ENCODE measurements around the gene NOP14. TPM values are rescaled to one million over a fixed set of nuclear protein-coding genes. Genes with fewer than 3 reads are reported as not detected.

The NOP14 gene
- total RNA-seq, 1 donor from 2014 or later, result 35.3 TPM

GRCh38 chr4:2934077-2934812, 29.0 kb downstream of the NOP14 start:
- peaks cover 60% of the 10 kb centered on the region for H3K79me2 ChIP-seq (ENCODE audit: insufficient read depth, low read length)
- FAIRE-seq, result no peak
- DNase-seq (ENCODE audit: low read depth), result peak; percentile 18

GRCh38 chr4:2933566-2934076, 29.6 kb downstream of the NOP14 start:
- Histone ChIP-seq H3K27ac (ENCODE audit: low read depth, low read length) (peak overlapping the region; percentile 17), H3K9me3 (ENCODE audit: insufficient read depth, low read depth, low read length) (no peaks in the 10 kb centered on the region), H3K79me2 (ENCODE audit: insufficient read depth, low read length) (peaks cover 54% of the 10 kb centered on the region), H3K4me3 (ENCODE audit: insufficient read depth, low read depth, low read length) (peak overlapping the region; percentile 63), H2AFZ (ENCODE audit: low read depth, low read length) (no peak overlapping the region), H3K4me2 (ENCODE audit: low read length) (peak overlapping the region; percentile 93), H3K27me3 (ENCODE audit: insufficient read depth, low read length) (no peaks in the 10 kb centered on the region), H3K36me3 (ENCODE audit: insufficient read depth, low read length) (peaks cover 16% of the 10 kb centered on the region), H3K9ac (ENCODE audit: low read length) (peak overlapping the region; percentile 80), H3K4me1 (ENCODE audit: insufficient read depth, low read length) (peaks cover 44% of the 10 kb centered on the region), H4K20me1 (ENCODE audit: insufficient read depth, low read length) (peaks cover 66% of the 10 kb centered on the region)
- H3K4me3 Mint-ChIP-seq (ENCODE audit: unreplicated experiment), result peak overlapping the region; percentile 92
- DNase-seq (ENCODE audit: low read depth), result no peak
- H3K27ac Mint-ChIP-seq (ENCODE audit: unreplicated experiment), result peak overlapping the region; percentile 85
- H3K4me1 Mint-ChIP-seq (ENCODE audit: low read depth, unreplicated experiment), result peaks cover 23% of the 10 kb centered on the region
- peaks cover 11% of the 10 kb centered on the region for H3K36me3 Mint-ChIP-seq (ENCODE audit: low read depth, unreplicated experiment)
- no peaks in the 10 kb centered on the region for H3K27me3 Mint-ChIP-seq (ENCODE audit: low read depth, unreplicated experiment)
- no peak for FAIRE-seq
- H3K9me3 Mint-ChIP-seq (ENCODE audit: unreplicated experiment), result no peaks in the 10 kb centered on the region
- TF ChIP-seq EZH2 (IDR thresholded peaks at IDR 0.05; ENCODE audit: insufficient read depth, low read length) (no peak), CTCF (IDR thresholded peaks at IDR 0.05; ENCODE audit: insufficient read depth, low read depth, low read length) (no peak)

More at GRCh38 chr4:2934077-2934812, 29.0 kb downstream of the NOP14 start:
- TF ChIP-seq CTCF (IDR thresholded peaks at IDR 0.05; ENCODE audit: insufficient read depth, low read depth, low read length), result no peak
- no peak for TF ChIP-seq EZH2 (IDR thresholded peaks at IDR 0.05; ENCODE audit: insufficient read depth, low read length)
- Mint-ChIP-seq H3K4me1 (ENCODE audit: low read depth, unreplicated experiment) (peaks cover 24% of the 10 kb centered on the region), H3K4me3 (ENCODE audit: unreplicated experiment) (peak overlapping the region; percentile 73), H3K36me3 (ENCODE audit: low read depth, unreplicated experiment) (peaks cover 12% of the 10 kb centered on the region), H3K27me3 (ENCODE audit: low read depth, unreplicated experiment) (no peaks in the 10 kb centered on the region), H3K9me3 (ENCODE audit: unreplicated experiment) (no peaks in the 10 kb centered on the region), H3K27ac (ENCODE audit: unreplicated experiment) (no peak overlapping the region)
- Histone ChIP-seq H2AFZ (ENCODE audit: low read depth, low read length) (no peak overlapping the region), H3K4me1 (ENCODE audit: insufficient read depth, low read length) (peaks cover 44% of the 10 kb centered on the region), H3K4me3 (ENCODE audit: insufficient read depth, low read depth, low read length) (peak overlapping the region; percentile 77), H3K9me3 (ENCODE audit: insufficient read depth, low read depth, low read length) (no peaks in the 10 kb centered on the region), H3K27ac (ENCODE audit: low read depth, low read length) (peak overlapping the region; percentile 17), H3K9ac (ENCODE audit: low read length) (peak overlapping the region; percentile 96), H3K36me3 (ENCODE audit: insufficient read depth, low read length) (peaks cover 16% of the 10 kb centered on the region), H4K20me1 (ENCODE audit: insufficient read depth, low read length) (peaks cover 65% of the 10 kb centered on the region), H3K4me2 (ENCODE audit: low read length) (peak overlapping the region; percentile 93), H3K27me3 (ENCODE audit: insufficient read depth, low read length) (no peaks in the 10 kb centered on the region)
